ENCODE measurements around the gene YY2. TPM values are rescaled to one million over a fixed set of nuclear protein-coding genes. Genes with fewer than 3 reads are reported as not detected.

The YY2 gene
- total RNA-seq, 4 donors from 2014 or later = 2.3 to 3.7 (median 2.7) TPM

DNA sequence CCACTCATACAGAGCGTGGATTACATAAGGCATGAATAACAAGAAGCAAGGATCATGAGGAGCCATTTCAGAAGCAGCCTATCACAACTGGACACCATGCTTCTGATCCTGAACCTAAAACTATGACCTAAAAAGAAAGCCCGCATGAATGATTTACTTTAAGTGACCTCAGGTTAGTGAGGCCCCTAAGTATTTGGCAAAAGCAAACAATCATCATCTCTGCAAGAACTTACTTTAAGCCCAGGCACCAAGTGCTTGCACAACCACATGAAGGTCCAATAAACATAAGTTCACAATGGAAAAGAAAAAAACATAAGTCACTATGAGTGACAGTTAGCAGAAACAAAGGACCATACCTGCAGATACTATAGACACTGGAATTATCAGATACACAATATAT, 24.3 kb upstream of the YY2 start:
- TF ChIP-seq, protein P1, sequence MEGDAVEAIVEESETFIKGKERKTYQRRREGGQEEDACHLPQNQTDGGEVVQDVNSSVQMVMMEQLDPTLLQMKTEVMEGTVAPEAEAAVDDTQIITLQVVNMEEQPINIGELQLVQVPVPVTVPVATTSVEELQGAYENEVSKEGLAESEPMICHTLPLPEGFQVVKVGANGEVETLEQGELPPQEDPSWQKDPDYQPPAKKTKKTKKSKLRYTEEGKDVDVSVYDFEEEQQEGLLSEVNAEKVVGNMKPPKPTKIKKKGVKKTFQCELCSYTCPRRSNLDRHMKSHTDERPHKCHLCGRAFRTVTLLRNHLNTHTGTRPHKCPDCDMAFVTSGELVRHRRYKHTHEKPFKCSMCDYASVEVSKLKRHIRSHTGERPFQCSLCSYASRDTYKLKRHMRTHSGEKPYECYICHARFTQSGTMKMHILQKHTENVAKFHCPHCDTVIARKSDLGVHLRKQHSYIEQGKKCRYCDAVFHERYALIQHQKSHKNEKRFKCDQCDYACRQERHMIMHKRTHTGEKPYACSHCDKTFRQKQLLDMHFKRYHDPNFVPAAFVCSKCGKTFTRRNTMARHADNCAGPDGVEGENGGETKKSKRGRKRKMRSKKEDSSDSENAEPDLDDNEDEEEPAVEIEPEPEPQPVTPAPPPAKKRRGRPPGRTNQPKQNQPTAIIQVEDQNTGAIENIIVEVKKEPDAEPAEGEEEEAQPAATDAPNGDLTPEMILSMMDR (IDR thresholded peaks at IDR 0.05; ENCODE audit: low read depth) = no peak

- TF ChIP-seq, protein P1 (IDR thresholded peaks at IDR 0.05; ENCODE audit: low read depth) = no peak
These were observed 18.7 kb upstream of the YY2 start for GRCh38 chrX:21837056-21837455.

GRCh38 chrX:21838937-21839333, 16.9 kb upstream of the YY2 start:
- TF ChIP-seq, protein P1 (IDR thresholded peaks at IDR 0.05; ENCODE audit: low read depth) = no peak

- TF ChIP-seq, protein P1 (IDR thresholded peaks at IDR 0.05; ENCODE audit: low read depth) = no peak
These were observed 16.2 kb upstream of the YY2 start, which contains the start of gene MBTPS2 for GRCh38 chrX:21839334-21840192. MBTPS2 (plus strand) TSS chrX:21839617; CDS start chrX:21839735, 118 bp downstream.

- TF ChIP-seq, protein P1 (IDR thresholded peaks at IDR 0.05; ENCODE audit: low read depth) = no peak
These were observed 15.6 kb upstream of the YY2 start for GRCh38 chrX:21840193-21840545.

DNA sequence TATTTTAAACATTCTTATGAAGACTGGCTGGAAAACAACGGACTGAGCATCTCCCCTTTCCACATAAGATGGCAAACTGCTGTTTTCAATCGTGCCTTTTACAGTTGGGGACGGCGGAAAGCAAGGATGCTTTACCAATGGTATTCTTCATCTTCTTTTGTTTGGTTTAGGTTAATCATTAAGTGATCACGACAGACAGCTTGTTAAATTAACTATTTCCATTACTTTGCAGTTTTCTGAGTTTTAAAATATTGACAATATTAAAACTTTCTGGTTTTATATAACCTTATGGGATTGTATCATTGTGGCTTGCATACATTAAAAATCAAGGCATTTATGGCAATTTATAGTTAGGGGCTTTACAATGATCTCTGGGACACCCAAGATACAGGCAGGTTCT, 12.6 kb upstream of the YY2 start:
- TF ChIP-seq, protein P1 (IDR thresholded peaks at IDR 0.05; ENCODE audit: low read depth) = no peak

GRCh38 chrX:21845096-21845495, 10.7 kb upstream of the YY2 start:
- TF ChIP-seq, protein P1 (IDR thresholded peaks at IDR 0.05; ENCODE audit: low read depth) = no peak
